Liver (tissue), 9 donors: ENCODE results near the gene SLC36A1. TPM values are rescaled to one million over a fixed set of nuclear protein-coding genes. Genes with fewer than 3 reads are reported as not detected.

Experiments used
- DNase-seq: peaks from one replicate; pipeline ENCODE4 v3.0.0-alpha.2; 2017; ENCODE audit warnings: low spot score
- H3K27ac ChIP-seq, 2 donors: one replicate each; pipeline ENCODE4 v1.7.0; 2013; ENCODE audit warnings: inconsistent platforms in 2 of 2, low read length in 2 of 2, control low read depth in 1 of 2, low read depth in 1 of 2, mild to moderate bottlenecking in 1 of 2
- H3K27me3 ChIP-seq, 4 donors: one replicate each; pipeline versions ENCODE4 v1.6.1 to v1.7.0; 2013; ENCODE audit warnings: low read length in 3 of 4, inconsistent platforms in 1 of 4, mild to moderate bottlenecking in 1 of 4, moderate library complexity in 1 of 4; ENCODE audit not compliant: control insufficient read depth in 4 of 4, insufficient read depth in 4 of 4
- H3K36me3 ChIP-seq, 4 donors: one replicate each; pipeline versions ENCODE4 v1.6.1 to v1.7.0; 2013; ENCODE audit warnings: low read length in 3 of 4, mild to moderate bottlenecking in 3 of 4, low read depth in 1 of 4, moderate library complexity in 1 of 4; ENCODE audit not compliant: control insufficient read depth in 4 of 4, insufficient read depth in 3 of 4
- H3K4me1 ChIP-seq, 4 donors: one replicate each; pipeline versions ENCODE4 v1.6.1 to v1.7.0; 2013; ENCODE audit warnings: low read length in 3 of 4, mild to moderate bottlenecking in 3 of 4, moderate library complexity in 1 of 4; ENCODE audit not compliant: control insufficient read depth in 4 of 4, insufficient read depth in 4 of 4
- H3K4me3 ChIP-seq, 3 donors: one replicate each; pipeline versions ENCODE4 v1.6.1 to v1.7.0; 2013; ENCODE audit warnings: low read length in 3 of 3, control low read depth in 1 of 3, low read depth in 1 of 3, mild to moderate bottlenecking in 1 of 3
- H3K9ac ChIP-seq, 2 donors: one replicate each; pipeline ENCODE4 v1.7.0; 2013; ENCODE audit warnings: low read length in 2 of 2, mild to moderate bottlenecking in 2 of 2, moderate library complexity in 2 of 2, control low read depth in 1 of 2, low read depth in 1 of 2
- H3K9me3 ChIP-seq, 4 donors: one replicate each; pipeline versions ENCODE4 v1.6.1 to v1.7.0; 2013; ENCODE audit warnings: low read length in 3 of 4; ENCODE audit not compliant: control insufficient read depth in 4 of 4
- ATF3 ChIP-seq: IDR thresholded peaks from 2 replicates; pipeline ENCODE4 v1.6.1; 2016; ENCODE audit warnings: antibody characterized with exemption
- CTCF ChIP-seq: fragments of 150-350 bp; IDR thresholded peaks from 2 replicates; pipeline ENCODE4 v1.5.1; 2017; ENCODE audit warnings: improper control_type of control experiment, low read depth, low read length; ENCODE audit not compliant: missing input control
- EGR1 ChIP-seq, 2 donors: IDR thresholded peaks; 2 replicates each; pipeline ENCODE4 v1.6.1; 2016 to 2018; ENCODE audit warnings: antibody characterized with exemption in 2 of 2, low read depth in 2 of 2
- FOXA1 ChIP-seq: IDR thresholded peaks from 2 replicates; pipeline ENCODE4 v1.6.1; 2016; ENCODE audit warnings: antibody characterized with exemption
- FOXA2 ChIP-seq: IDR thresholded peaks from 2 replicates; pipeline ENCODE4 v1.6.1; 2016; ENCODE audit warnings: antibody characterized with exemption
- GABPA ChIP-seq, 2 donors: IDR thresholded peaks in 1 of 2; conservative IDR thresholded peaks in 1 of 2; 2 replicates each; pipeline ENCODE4 v1.6.1; 2016; ENCODE audit warnings: antibody characterized with exemption in 2 of 2, mild to moderate bottlenecking in 1 of 2, moderate library complexity in 1 of 2
- HNF4A ChIP-seq, 2 donors: conservative IDR thresholded peaks; 2 replicates each; pipeline ENCODE4 v1.6.1; 2016; ENCODE audit warnings: antibody characterized with exemption in 2 of 2, mild to moderate bottlenecking in 2 of 2
- HNF4G ChIP-seq: IDR thresholded peaks from 2 replicates; pipeline ENCODE4 v1.6.1; 2016; ENCODE audit warnings: antibody characterized with exemption
- JUND ChIP-seq, 2 donors: IDR thresholded peaks; 2 replicates each; pipeline ENCODE4 v1.6.1; 2016; ENCODE audit warnings: antibody characterized with exemption in 2 of 2
- MAX ChIP-seq: IDR thresholded peaks from 2 replicates; pipeline ENCODE4 v1.6.1; 2016; ENCODE audit warnings: antibody characterized with exemption
- NR2F2 ChIP-seq: IDR thresholded peaks from 2 replicates; pipeline ENCODE4 v1.6.1; 2016; ENCODE audit warnings: antibody characterized with exemption
- RAD21 ChIP-seq, 2 donors: IDR thresholded peaks; 2 replicates each; pipeline ENCODE4 v1.6.1; 2016; ENCODE audit warnings: antibody characterized with exemption in 2 of 2, mild to moderate bottlenecking in 2 of 2
- REST ChIP-seq: IDR thresholded peaks from 2 replicates; pipeline ENCODE4 v1.6.1; 2016; ENCODE audit warnings: antibody characterized with exemption, mild to moderate bottlenecking
- RXRA ChIP-seq, 2 donors: IDR thresholded peaks; 2 replicates each; pipeline ENCODE4 v1.6.1; 2017 to 2018; ENCODE audit warnings: antibody characterized with exemption in 2 of 2, mild to moderate bottlenecking in 1 of 2
- SP1 ChIP-seq: IDR thresholded peaks from 2 replicates; pipeline ENCODE4 v1.6.1; 2018; ENCODE audit warnings: antibody characterized with exemption, mild to moderate bottlenecking
- TAF1 ChIP-seq: conservative IDR thresholded peaks from 2 replicates; pipeline ENCODE4 v1.6.1; 2016; ENCODE audit warnings: antibody characterized with exemption, mild to moderate bottlenecking
- YY1 ChIP-seq: IDR thresholded peaks from 2 replicates; pipeline ENCODE4 v1.6.1; 2016; ENCODE audit warnings: antibody characterized with exemption, mild to moderate bottlenecking
- ZBTB33 ChIP-seq: IDR thresholded peaks from 2 replicates; pipeline ENCODE4 v1.6.1; 2016; ENCODE audit warnings: antibody characterized with exemption
- WGBS: extraction: QIAGEN DNeasy Blood & Tissue Kit; methylation state at CpG from one replicate; pipeline ENCODE4 v1.1.7; 2013; 5-methylcytosine and 5-hydroxymethylcytosine counted together
- polyA plus RNA-seq, 2 donors: library from polyadenylated mRNA; stranded (reverse) in 1 of 2; unstranded in 1 of 2; fragments of 200-250 nt in 1 of 2; fragments of >200 nt in 1 of 2; fragmentation: Nextera tagmentation in 1 of 2; extraction: Ambion mirVana in 1 of 2; gene quantifications; one replicate each; pipeline versions ENCODE4 v1.2.1 to v1.2.3, GENCODE V29; 2013 to 2015
- total RNA-seq, 2 donors: library from RNA; depleted of rRNA; stranded (reverse); fragments of >200 nt; gene quantifications; one replicate each; pipeline ENCODE4 v1.2.3, GENCODE V29; 2014
- donor health status: healthy.
- donor health status: healthy.
- donor health status: healthy.
- donor health status: healthy.
- donor health status: healthy.

Gene SLC36A1
- total and polyA plus RNA-seq, 4 donors, result 1.6 to 18.8 (median 3.4) TPM

DNA sequence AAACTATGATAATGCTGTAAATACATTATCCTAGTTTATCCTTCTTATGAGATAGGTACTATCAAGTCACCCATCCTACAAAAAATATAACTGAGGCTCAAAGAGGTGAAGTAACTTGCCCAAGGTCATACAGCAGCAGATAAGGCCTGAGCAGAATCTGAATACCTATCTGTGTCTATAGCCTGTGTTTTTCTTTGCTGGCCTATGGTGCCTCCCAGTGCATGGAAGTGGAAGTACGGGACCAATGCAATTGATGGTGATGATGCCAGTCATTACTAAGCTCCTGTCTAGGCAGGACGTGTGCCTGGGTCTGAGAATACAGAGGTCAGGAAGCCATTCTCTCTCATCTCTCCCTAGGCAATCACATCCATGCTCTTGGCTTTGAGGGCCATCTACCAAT lies 75.9 kb downstream of the SLC36A1 start:
- Histone ChIP-seq H3K4me3 (no peak overlapping the region), H3K9me3 (no peaks in the 10 kb centered on the region), H3K36me3 (no peaks in the 10 kb centered on the region), H3K27ac (no peak overlapping the region), H3K4me1 (no peaks in the 10 kb centered on the region), H3K27me3 (no peaks in the 10 kb centered on the region), H3K9ac (no peak overlapping the region)
- 73% methylated on average over 2 of the region's 2 CpGs for WGBS
- peak; percentile 42 for DNase-seq
- TF ChIP-seq RAD21 (IDR thresholded peaks at IDR 0.05) (peak; percentile 70 to 80), CTCF (peak; percentile 43), FOXA1 (no peak)

DNA sequence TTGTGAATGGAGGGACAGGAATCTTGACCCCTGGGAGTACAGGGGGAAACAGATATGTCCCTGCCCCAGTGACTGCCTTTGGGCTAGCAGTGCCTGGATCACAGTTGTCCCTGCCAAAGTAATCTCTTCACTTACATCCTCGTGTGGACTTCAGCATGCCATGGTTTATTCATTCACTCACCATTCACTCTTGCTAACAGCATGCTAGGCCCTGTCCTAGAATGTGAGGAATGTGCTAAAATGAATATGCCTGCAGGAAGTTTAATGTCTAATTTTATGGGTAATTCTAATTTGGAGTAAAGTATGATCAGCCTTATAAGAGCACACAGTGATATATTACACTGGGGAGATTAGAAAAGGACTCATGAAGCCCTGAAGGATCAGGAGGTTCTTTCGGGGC lies 80.8 kb downstream of the SLC36A1 start:
- Histone ChIP-seq H3K9ac (no peak overlapping the region), H3K4me1 (no peaks in the 10 kb centered on the region), H3K9me3 (no peaks in the 10 kb centered on the region), H3K27me3 (no peaks in the 10 kb centered on the region), H3K27ac (no peak overlapping the region), H3K36me3 (no peaks in the 10 kb centered on the region), H3K4me3 (no peak overlapping the region)
- no peak for TF ChIP-seq GABPA (IDR thresholded peaks at IDR 0.05 in 1 of 2, conservative IDR thresholded peaks at IDR 0.05 in 1 of 2)
- no peak for TF ChIP-seq SP1
- TF ChIP-seq RAD21 (IDR thresholded peaks at IDR 0.05), result no peak
- no peak for TF ChIP-seq ZBTB33
- no peak for TF ChIP-seq ATF3
- no peak for TF ChIP-seq JUND (IDR thresholded peaks at IDR 0.05)
- TF ChIP-seq RXRA (IDR thresholded peaks at IDR 0.05), result no peak
- no peak for DNase-seq
- 73% methylated on average over 2 of the region's 2 CpGs for WGBS

GRCh38 chr5:151528996-151529395 lies 81.6 kb downstream of the SLC36A1 start:
- Histone ChIP-seq H3K36me3 (no peaks in the 10 kb centered on the region), H3K9me3 (no peaks in the 10 kb centered on the region), H3K4me1 (no peaks in the 10 kb centered on the region), H3K27ac (no peak overlapping the region), H3K9ac (no peak overlapping the region), H3K4me3 (no peak overlapping the region), H3K27me3 (no peaks in the 10 kb centered on the region)
- WGBS, result 92% methylated on average over 7 of the region's 7 CpGs
- no peak for DNase-seq
- TF ChIP-seq ATF3, result no peak
- no peak for TF ChIP-seq REST
- no peak for TF ChIP-seq NR2F2
- TF ChIP-seq TAF1, result no peak
- TF ChIP-seq HNF4G, result no peak
- no peak for TF ChIP-seq FOXA2
- TF ChIP-seq RXRA (IDR thresholded peaks at IDR 0.05), result no peak
- no peak for TF ChIP-seq GABPA (IDR thresholded peaks at IDR 0.05 in 1 of 2, conservative IDR thresholded peaks at IDR 0.05 in 1 of 2)
- TF ChIP-seq CTCF, result no peak
- no peak for TF ChIP-seq JUND (IDR thresholded peaks at IDR 0.05)
- TF ChIP-seq FOXA1, result no peak
- TF ChIP-seq YY1, result no peak
- no peak for TF ChIP-seq HNF4A (conservative IDR thresholded peaks at IDR 0.05)
- no peak for TF ChIP-seq RAD21 (IDR thresholded peaks at IDR 0.05)
- no peak for TF ChIP-seq EGR1 (IDR thresholded peaks at IDR 0.05; ENCODE audit: low read depth in 2 of 2)
- TF ChIP-seq MAX, result no peak
